H9 (cell line): Measurements from ENCODE around the gene CELSR2. TPM values are rescaled to one million over a fixed set of nuclear protein-coding genes. Genes with fewer than 3 reads are reported as not detected.

Experiments used
- DNase-seq: peaks from one replicate; pipeline ENCODE4 v3.0.0-alpha.2; 2017
- H2AFZ ChIP-seq: one replicate; pipeline ENCODE4 v1.6.1; 2013; ENCODE audit warnings: mild to moderate bottlenecking, low read length, control low read depth, moderate library complexity
- H2AK5ac ChIP-seq: 2 replicates; pipeline ENCODE4 v1.6.1; 2013; ENCODE audit warnings: low read length, control low read depth, mixed read lengths; ENCODE audit not compliant: insufficient read length
- H2BK120ac ChIP-seq: one replicate; pipeline ENCODE4 v1.6.1; 2013; ENCODE audit warnings: low read depth, mild to moderate bottlenecking, low read length, control low read depth, inconsistent platforms; ENCODE audit not compliant: poor library complexity, severe bottlenecking
- H2BK12ac ChIP-seq: 2 replicates; pipeline ENCODE4 v1.6.1; 2013; ENCODE audit warnings: low read length, control low read depth, mixed read lengths, low read depth; ENCODE audit not compliant: insufficient read length
- H2BK15ac ChIP-seq: 2 replicates; pipeline ENCODE4 v1.6.1; 2013; ENCODE audit warnings: low read depth, low read length, control low read depth
- H2BK20ac ChIP-seq: one replicate; pipeline ENCODE4 v1.6.1; 2013; ENCODE audit warnings: low read depth, mild to moderate bottlenecking, low read length, control low read depth, inconsistent platforms; ENCODE audit not compliant: poor library complexity, severe bottlenecking
- H2BK5ac ChIP-seq: 2 replicates; pipeline ENCODE4 v1.6.1; 2013; ENCODE audit warnings: low read length, control low read depth, mixed read lengths; ENCODE audit not compliant: insufficient read length
- H3K14ac ChIP-seq: 2 replicates; pipeline ENCODE4 v1.6.1; 2013; ENCODE audit warnings: low read length, control low read depth; ENCODE audit not compliant: insufficient read depth
- H3K18ac ChIP-seq: 2 replicates; pipeline ENCODE4 v1.6.1; 2013; ENCODE audit warnings: low read depth, mild to moderate bottlenecking, mixed read lengths, low read length, control low read depth; ENCODE audit not compliant: insufficient read length
- H3K23ac ChIP-seq: 2 replicates; pipeline ENCODE4 v1.6.1; 2013; ENCODE audit warnings: low read length, control low read depth, mixed read lengths, low read depth; ENCODE audit not compliant: insufficient read length
- H3K23me2 ChIP-seq: 2 replicates; pipeline ENCODE4 v1.6.1; 2013; ENCODE audit warnings: low read depth, mild to moderate bottlenecking, mixed read lengths, low read length, control low read depth; ENCODE audit not compliant: insufficient read length, poor library complexity, severe bottlenecking
- H3K27ac ChIP-seq: 2 replicates; pipeline ENCODE4 v1.5.1; 2013; ENCODE audit warnings: low read length, control low read depth, mixed read lengths, low read depth; ENCODE audit not compliant: insufficient read length
- H3K27me3 ChIP-seq: 2 replicates; pipeline ENCODE4 v1.6.1; 2013; ENCODE audit warnings: low read length, control low read depth, inconsistent platforms; ENCODE audit not compliant: insufficient read depth
- H3K4ac ChIP-seq: 2 replicates; pipeline ENCODE4 v1.6.1; 2013; ENCODE audit warnings: low read depth, mild to moderate bottlenecking, control low read depth, inconsistent platforms, low read length, moderate library complexity
- H3K4me1 ChIP-seq: 2 replicates; pipeline ENCODE4 v1.6.1; 2013; ENCODE audit warnings: low read length, control low read depth, inconsistent platforms; ENCODE audit not compliant: insufficient read depth
- H3K4me2 ChIP-seq: 2 replicates; pipeline ENCODE4 v1.6.1; 2013; ENCODE audit warnings: low read length, control low read depth, mixed read lengths; ENCODE audit not compliant: insufficient read length, insufficient read depth
- H3K56ac ChIP-seq: 2 replicates; pipeline ENCODE4 v1.6.1; 2013; ENCODE audit warnings: low read depth, mild to moderate bottlenecking, mixed read lengths, low read length, control low read depth; ENCODE audit not compliant: insufficient read length
- H3K79me1 ChIP-seq: 2 replicates; pipeline ENCODE4 v1.6.1; 2013; ENCODE audit warnings: low read depth, mild to moderate bottlenecking, moderate library complexity, low read length, control low read depth, inconsistent platforms; ENCODE audit not compliant: insufficient read depth, poor library complexity, severe bottlenecking
- H3K79me2 ChIP-seq: 2 replicates; pipeline ENCODE4 v1.6.1; 2013; ENCODE audit warnings: low read length, control low read depth, inconsistent platforms; ENCODE audit not compliant: insufficient read depth
- H3K9ac ChIP-seq: 2 replicates; pipeline ENCODE4 v1.6.1; 2013; ENCODE audit warnings: low read length, control low read depth, mixed read lengths; ENCODE audit not compliant: insufficient read length; ENCODE audit errors: extremely low read depth
- H3K9me3 ChIP-seq: one replicate; pipeline ENCODE4 v1.6.1; 2013; ENCODE audit warnings: low read depth, low read length, inconsistent platforms; ENCODE audit not compliant: control insufficient read depth
- H3T11ph ChIP-seq: one replicate; pipeline ENCODE4 v1.6.1; 2013; ENCODE audit warnings: mild to moderate bottlenecking, low read length, control low read depth, inconsistent platforms
- H4K20me1 ChIP-seq: one replicate; pipeline ENCODE4 v1.6.1; 2013; ENCODE audit not compliant: control insufficient read depth, insufficient read length, insufficient read depth
- H4K5ac ChIP-seq: 2 replicates; pipeline ENCODE4 v1.6.1; 2013; ENCODE audit warnings: low read depth, mild to moderate bottlenecking, mixed read lengths, low read length, control low read depth; ENCODE audit not compliant: insufficient read length
- H4K8ac ChIP-seq: replicated peaks from 2 replicates; pipeline ENCODE4 v1.6.1; 2013; ENCODE audit warnings: low read length, control low read depth, mixed read lengths, low read depth; ENCODE audit not compliant: insufficient read length
- H4K91ac ChIP-seq: 2 replicates; pipeline ENCODE4 v1.6.1; 2013; ENCODE audit warnings: low read depth, mild to moderate bottlenecking, moderate library complexity, mixed read lengths, low read length, control low read depth; ENCODE audit not compliant: insufficient read length
- H3K27ac Mint-ChIP-seq, 3 experiments: 2 replicates in 2 of 3; 3 replicates in 1 of 3; pipeline ENCODE4 v1.8.0; 2020 to 2021; ENCODE audit warnings: mixed read lengths in 3 of 3, mild to moderate bottlenecking in 1 of 3, moderate library complexity in 1 of 3
- H3K27me3 Mint-ChIP-seq: 2 replicates; pipeline ENCODE4 v1.8.0; 2021; ENCODE audit warnings: low read depth, mild to moderate bottlenecking, moderate library complexity, mixed read lengths
- H3K36me3 Mint-ChIP-seq, 3 experiments: 2 replicates in 2 of 3; 3 replicates in 1 of 3; pipeline ENCODE4 v1.8.0; 2020 to 2021; ENCODE audit warnings: low read depth in 3 of 3, mixed read lengths in 3 of 3; ENCODE audit not compliant: insufficient read depth in 1 of 3
- H3K4me1 Mint-ChIP-seq, 2 experiments: 2 replicates each; pipeline ENCODE4 v1.8.0; 2020; ENCODE audit warnings: mixed read lengths in 2 of 2
- H3K4me3 Mint-ChIP-seq, 2 experiments: 2 replicates in 1 of 2; 3 replicates in 1 of 2; pipeline ENCODE4 v1.8.0; 2020 to 2021; ENCODE audit warnings: mild to moderate bottlenecking in 2 of 2, mixed read lengths in 2 of 2, moderate library complexity in 1 of 2
- H3K9me3 Mint-ChIP-seq, 2 experiments: 2 replicates in 1 of 2; 3 replicates in 1 of 2; pipeline ENCODE4 v1.8.0; 2020; ENCODE audit warnings: mild to moderate bottlenecking in 2 of 2, mixed read lengths in 2 of 2, moderate library complexity in 1 of 2
- WGBS: extraction: QIAGEN DNeasy Blood & Tissue Kit; methylation state at CpG from one replicate; pipeline ENCODE4 v1.1.7; 2013; ENCODE audit warnings: missing lambda C conversion rate, low lambda C conversion rate, mixed read lengths; ENCODE audit not compliant: insufficient read length; ENCODE audit errors: extremely low coverage; 5-methylcytosine and 5-hydroxymethylcytosine counted together
- total RNA-seq: library from RNA; stranded (reverse); gene quantifications from 2 replicates; pipeline ENCODE4 v1.2.1, GENCODE V29; 2021
- TF ChIP-seq, protein P1 (sequence below): fragments of 200-600 bp; sonication (generic); conservative IDR thresholded peaks from 3 replicates; pipeline ENCODE4 v1.8.0; 2021; ENCODE audit warnings: antibody characterized with exemption, mild to moderate bottlenecking

The CELSR2 gene
- total RNA-seq, 1 experiment from 2014 or later: 29.2 TPM

DNA sequence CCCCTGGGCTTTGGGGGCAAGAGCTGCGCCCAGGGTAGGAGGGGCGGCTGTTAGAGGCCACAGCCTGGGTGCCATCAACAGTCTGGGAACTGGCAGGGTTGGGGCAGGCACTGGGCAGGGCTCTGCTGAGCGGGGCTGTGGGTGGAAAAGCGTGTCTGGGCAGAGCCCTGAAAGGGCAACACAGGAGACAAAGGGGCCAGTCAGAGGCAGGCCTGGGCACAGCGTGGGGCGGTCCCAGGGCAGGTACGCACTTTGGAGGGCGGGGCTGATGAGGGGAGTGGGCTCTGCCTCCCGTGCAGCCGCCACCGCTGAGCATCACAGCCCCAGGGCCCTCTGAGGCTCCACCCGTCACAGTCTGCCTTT lies 13.9 kb downstream of the CELSR2 start:
- H4K5ac ChIP-seq: no peak overlapping the region
- H4K91ac ChIP-seq: no peak overlapping the region
- no peaks in the 10 kb centered on the region for H3K79me2 ChIP-seq
- H2AFZ ChIP-seq: no peak overlapping the region
- H3K4me2 ChIP-seq: no peak overlapping the region
- TF ChIP-seq, protein P1, sequence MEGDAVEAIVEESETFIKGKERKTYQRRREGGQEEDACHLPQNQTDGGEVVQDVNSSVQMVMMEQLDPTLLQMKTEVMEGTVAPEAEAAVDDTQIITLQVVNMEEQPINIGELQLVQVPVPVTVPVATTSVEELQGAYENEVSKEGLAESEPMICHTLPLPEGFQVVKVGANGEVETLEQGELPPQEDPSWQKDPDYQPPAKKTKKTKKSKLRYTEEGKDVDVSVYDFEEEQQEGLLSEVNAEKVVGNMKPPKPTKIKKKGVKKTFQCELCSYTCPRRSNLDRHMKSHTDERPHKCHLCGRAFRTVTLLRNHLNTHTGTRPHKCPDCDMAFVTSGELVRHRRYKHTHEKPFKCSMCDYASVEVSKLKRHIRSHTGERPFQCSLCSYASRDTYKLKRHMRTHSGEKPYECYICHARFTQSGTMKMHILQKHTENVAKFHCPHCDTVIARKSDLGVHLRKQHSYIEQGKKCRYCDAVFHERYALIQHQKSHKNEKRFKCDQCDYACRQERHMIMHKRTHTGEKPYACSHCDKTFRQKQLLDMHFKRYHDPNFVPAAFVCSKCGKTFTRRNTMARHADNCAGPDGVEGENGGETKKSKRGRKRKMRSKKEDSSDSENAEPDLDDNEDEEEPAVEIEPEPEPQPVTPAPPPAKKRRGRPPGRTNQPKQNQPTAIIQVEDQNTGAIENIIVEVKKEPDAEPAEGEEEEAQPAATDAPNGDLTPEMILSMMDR: no peak
- peak; percentile 65 for DNase-seq
- no peak overlapping the region for H3K56ac ChIP-seq
- H3K14ac ChIP-seq: no peak overlapping the region
- no peak overlapping the region for H3K27ac ChIP-seq
- H3T11ph ChIP-seq: no peak overlapping the region
- H3K4ac ChIP-seq: no peak overlapping the region
- no peak overlapping the region for H2BK5ac ChIP-seq
- no peaks in the 10 kb centered on the region; a peak in 1 of 5 replicates for H3K9me3 Mint-ChIP-seq
- H2BK12ac ChIP-seq: no peak overlapping the region
- H3K18ac ChIP-seq: no peak overlapping the region
- H3K9ac ChIP-seq: no peak overlapping the region
- peaks cover 18 to 26% of the 10 kb centered on the region in 2 experiments for H3K4me1 Mint-ChIP-seq
- H3K23ac ChIP-seq: no peak overlapping the region
- no peaks in the 10 kb centered on the region for H3K23me2 ChIP-seq
- no peak overlapping the region for H2BK120ac ChIP-seq
- H2BK20ac ChIP-seq: no peak overlapping the region
- H3K27ac Mint-ChIP-seq: no peak overlapping the region; a peak in 1 of 7 replicates
- no peak overlapping the region for H2AK5ac ChIP-seq
- no peaks in the 10 kb centered on the region for H3K27me3 ChIP-seq
- no peaks in the 10 kb centered on the region for H4K20me1 ChIP-seq
- H3K36me3 Mint-ChIP-seq: peaks cover 9 to 41% (median 29%) of the 10 kb centered on the region in 3 experiments; a peak in 6 of 7 replicates
- no CpG with 5 or more reads among the region's 12 CpGs for WGBS
- H4K8ac ChIP-seq: no peak overlapping the region
- H3K9me3 ChIP-seq: no peaks in the 10 kb centered on the region
- no peaks in the 10 kb centered on the region; the same call in 1 of the 2 replicates for H3K4me1 ChIP-seq
- no peaks in the 10 kb centered on the region for H3K27me3 Mint-ChIP-seq
- H2BK15ac ChIP-seq: no peak overlapping the region; the same call in 1 of the 2 replicates
- H3K4me3 Mint-ChIP-seq: no peak overlapping the region
- no peaks in the 10 kb centered on the region for H3K79me1 ChIP-seq
